Renal cortical epithelial cell (primary cell): ENCODE measurements around the gene SLC66A2. TPM values are rescaled to one million over a fixed set of nuclear protein-coding genes. Genes with fewer than 3 reads are reported as not detected.

Source experiments
- DNase-seq: peaks from one replicate; pipeline ENCODE4 v3.0.0-alpha.2; 2011; ENCODE audit warnings: low read depth
- total RNA-seq: library from RNA; depleted of rRNA; stranded (reverse); fragments of >200 nt; gene quantifications from 2 replicates; pipeline ENCODE4 v1.2.3, GENCODE V29; 2014

Gene SLC66A2
- total RNA-seq, 1 donor from 2014 or later, result 44.7 TPM

DNA sequence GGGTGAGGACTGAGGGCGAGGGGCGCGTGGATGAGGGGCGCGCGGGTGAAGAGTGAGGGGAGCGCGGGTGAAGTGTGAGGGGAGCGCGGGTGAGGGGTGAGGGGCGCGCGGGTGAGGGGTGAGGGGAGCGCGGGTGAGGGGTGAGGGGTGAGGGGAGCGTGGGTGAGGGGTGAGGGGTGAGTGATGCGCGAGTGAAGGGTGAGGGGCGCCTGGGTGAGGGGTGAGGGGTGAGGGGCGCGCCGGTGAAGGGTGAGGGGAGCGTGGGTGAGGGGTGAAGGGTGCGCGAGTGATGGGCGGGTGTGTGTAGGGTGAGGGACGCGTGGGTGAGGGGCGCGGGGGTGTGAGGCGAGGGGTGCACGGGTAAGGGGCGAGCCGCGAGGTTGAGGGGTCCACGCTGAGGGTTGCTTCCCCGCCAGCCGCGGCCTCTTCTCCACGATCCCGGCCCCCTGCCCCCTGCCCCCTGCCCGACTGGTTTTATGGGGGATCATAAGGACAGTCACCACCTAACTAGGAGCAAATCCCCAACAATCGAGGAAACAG, 1.1 kb upstream of the SLC66A2 start:
- DNase-seq, result no peak

GRCh38 chr18:79950515-79951341, 725 bp downstream of the SLC66A2 start:
- DNase-seq, result no peak

- DNase-seq, result no peak
These were observed 1.6 kb downstream of the SLC66A2 start for GRCh38 chr18:79949697-79950487.

DNA sequence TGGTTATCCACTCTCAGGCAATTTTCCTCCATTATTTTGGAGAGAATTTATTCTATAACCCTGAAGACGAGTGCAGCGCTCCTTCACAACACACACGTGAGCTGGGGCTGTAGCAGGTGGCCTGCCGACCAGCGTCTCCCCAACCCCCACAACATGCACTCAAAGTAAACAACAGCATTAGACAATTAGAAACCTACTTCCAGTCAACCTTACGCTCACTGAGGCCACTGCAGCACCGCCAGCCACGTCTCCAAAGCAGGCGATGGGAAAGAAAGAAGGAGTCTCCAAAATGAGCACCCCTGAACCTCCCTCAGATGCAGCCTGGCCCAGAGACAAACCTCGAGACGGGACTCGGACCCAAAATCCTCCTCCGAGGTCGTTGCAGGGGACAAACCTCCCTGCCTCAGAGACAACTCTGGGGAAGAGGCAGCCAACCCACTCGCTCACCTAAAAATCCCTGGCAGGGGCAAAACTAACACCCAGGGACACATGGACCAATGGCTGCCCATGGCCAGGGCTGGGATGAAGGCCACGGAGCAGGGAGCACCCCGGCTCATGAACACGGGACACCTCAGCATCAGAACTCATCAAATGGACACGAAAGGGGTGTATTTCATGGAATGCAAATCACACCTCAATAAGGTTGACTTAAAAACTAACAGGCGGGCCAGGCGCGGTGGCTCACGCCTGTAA, 2.6 kb downstream of the SLC66A2 start:
- DNase-seq, result no peak

DNA sequence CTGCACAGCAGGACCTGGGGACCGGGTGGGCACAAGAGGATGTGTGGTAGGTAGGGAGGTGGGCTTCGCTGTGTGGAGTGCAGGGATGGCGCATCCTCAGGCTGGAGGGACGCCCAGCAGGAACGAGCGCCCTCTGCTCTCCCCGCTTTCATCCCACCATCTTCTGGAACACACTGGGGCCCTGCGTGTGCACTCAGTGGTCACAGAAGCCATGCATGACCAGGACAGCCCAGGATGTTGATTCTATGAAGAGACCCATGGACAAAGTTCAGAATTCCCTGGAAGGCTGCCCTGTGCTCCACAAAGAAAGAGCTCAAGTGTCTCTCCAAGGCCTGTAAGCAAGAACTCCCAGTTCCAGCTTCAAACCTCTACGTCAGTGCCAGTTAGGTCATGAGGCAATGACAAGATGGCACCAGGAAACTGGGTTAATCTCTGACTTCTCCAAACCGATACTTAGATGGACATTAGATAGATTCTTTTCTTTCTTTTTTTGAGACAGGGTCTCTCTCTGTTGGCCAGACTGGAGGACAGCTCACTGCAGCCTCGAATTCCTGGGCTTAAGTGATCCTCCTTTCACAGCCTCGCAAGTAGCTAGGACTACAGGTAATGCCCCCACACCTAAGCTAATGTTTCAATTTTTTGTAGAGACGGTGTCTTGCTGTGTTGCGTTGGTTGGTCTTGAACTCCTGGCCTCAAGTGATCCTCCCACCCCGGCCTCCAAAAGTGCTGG, 3.4 kb downstream of the SLC66A2 start:
- peak; percentile 18 for DNase-seq

- no peak for DNase-seq
These were observed 4.2 kb downstream of the SLC66A2 start for GRCh38 chr18:79947054-79947755.

- DNase-seq, result no peak
These were observed 6.1 kb downstream of the SLC66A2 start for GRCh38 chr18:79945118-79946042.

- no peak for DNase-seq
These were observed 6.7 kb downstream of the SLC66A2 start for GRCh38 chr18:79944746-79945117.

DNA sequence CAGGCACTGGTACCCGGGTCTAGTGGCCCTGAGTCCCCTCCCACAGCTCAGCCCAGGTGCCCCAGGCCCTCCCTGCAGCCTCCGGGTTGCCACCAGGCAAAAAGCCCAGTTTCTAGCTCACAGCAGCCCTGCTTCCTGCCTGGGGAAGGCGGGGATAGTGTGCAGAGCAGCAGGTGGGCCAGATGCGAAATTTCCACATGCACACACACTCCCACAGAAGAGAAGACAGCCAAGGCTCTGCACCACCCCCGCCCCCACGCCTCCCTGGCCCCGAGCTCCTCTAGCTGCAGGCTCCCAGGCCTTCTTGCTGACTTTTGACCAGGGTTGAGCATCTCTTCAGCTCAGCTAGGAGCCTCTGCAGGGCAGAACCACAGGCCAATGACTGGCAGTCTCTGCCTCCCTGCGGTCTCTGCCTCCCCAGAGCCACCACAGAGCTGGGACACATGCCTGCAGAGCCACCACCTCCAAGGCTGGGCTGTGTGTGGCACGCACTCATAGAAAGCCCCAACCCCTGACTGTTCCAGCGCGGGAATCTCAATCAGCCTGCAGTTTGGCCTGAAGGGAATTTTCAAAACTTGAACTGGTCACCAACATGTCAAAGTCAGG, 7.2 kb downstream of the SLC66A2 start:
- no peak for DNase-seq

DNA sequence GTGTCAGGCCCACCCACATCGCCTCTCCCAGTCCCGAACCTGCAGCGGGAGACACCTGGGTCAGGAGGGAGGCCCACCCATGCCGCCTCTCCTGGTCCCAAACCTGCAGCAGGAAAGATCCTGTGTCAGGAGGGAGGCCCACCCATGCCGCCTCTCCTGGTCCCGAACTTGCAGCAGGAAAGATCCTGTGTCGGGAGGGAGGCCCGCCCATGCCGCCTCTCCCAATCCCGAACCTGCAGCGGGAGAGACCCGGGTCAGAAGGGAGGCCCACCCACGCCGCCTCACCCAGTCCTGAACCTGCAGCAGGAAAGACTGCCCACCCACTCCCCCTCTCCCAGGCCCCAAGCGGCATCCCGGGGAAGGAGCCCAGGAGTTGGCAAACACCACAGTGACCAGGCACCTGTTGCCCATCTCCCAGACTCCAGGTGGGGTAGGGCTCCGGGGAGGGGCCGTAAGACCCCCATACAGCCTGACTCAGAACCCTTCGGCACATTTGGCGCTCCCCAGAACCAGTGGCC, 7.8 kb downstream of the SLC66A2 start:
- DNase-seq, result no peak

GRCh38 chr18:79942786-79943607, 8.5 kb downstream of the SLC66A2 start:
- DNase-seq, result no peak

- no peak for DNase-seq
These were observed 9.2 kb downstream of the SLC66A2 start for GRCh38 chr18:79942211-79942610.

DNA sequence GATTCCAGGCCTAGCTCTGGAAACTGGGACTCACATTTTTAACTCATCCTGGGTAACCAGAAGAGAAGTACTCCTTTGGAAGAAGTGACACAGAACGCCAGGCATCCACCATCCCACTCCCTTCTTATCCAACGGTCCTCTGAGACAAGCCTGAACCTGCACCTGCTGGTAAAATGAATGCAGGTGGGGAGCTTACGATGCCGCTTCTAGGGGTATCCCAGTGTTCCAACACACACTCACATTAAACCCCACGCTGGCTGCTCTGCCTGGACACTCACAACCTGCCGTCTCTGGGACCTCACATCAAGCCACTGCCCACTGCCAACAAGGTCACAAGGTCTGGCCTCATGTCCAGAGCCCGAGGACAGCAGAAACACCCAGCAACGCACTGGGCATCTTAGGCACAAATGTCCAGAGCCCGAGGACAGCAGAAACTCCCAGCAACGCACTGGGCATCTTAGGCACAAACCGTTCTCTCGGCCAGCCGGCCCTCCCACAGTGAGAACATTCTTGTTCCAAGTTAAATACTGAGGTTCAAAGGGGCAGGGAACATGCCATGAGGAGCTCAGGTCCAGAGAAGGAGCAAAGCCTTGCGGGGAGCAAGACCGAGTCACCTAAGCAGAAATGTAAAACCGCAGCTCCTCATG, 9.9 kb downstream of the SLC66A2 start:
- no peak for DNase-seq

DNA sequence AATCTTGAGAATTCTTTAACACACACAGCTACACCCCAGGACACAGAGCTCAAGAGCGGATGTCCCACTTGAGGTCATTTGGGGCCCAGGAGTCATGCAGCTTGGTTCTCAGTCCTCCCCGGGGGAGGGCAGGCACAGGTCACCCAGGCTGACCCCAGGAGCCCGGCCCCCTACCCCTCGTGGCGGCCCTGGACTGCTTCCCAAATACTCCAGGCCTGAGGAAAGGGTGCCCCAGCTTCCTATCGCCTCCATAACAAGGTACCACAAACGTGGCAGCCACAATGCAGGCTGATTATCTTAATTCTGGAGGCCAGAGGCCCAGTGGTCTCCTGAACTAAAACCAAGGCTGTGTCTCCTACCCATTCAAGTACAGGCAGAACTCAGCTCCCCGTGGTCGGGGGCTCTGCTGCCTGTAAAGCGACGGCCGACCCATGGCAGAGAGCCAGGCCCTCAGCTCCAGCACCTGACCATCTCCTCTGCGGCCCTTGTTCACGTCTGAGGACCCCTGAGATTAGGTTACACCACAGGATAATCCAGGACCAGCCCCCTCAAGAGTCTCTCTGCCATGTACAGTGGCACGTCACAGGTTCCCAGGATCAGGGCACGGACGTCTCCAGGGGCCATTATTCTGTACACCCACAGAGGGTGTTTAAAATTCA, 10.5 kb downstream of the SLC66A2 start:
- no peak for DNase-seq

DNA sequence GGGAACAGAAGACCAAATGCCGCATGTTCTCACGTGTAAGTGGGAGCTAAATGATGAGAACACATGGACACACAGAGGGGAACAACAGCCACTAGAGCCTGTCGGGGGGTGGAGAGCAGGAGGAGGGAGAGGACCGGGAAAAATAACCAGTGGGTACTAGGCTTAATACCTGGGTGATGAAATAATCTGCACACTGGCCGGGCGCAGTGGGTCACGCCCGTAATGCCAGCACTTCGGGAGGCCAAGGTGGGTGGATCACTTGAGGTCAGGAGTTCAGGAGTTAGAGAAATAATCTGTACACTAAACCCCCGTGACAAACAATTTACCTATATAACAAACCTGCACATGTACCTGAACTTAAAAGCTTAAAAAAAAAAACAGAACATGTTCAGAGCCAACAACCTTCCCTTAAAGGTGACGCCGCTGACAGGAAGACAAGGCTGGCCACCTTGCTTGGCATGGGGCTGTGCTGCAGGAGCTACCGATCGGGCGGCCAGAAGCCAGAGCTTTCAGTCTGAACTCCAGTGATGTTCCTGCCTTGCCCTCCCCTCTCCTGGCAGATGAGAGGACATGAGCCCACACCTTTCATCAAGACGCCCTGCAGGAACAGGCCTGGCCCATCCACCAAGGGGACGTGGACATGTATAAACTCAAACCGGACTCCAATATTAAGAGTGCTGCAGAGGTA, 11.2 kb downstream of the SLC66A2 start:
- no peak for DNase-seq

DNA sequence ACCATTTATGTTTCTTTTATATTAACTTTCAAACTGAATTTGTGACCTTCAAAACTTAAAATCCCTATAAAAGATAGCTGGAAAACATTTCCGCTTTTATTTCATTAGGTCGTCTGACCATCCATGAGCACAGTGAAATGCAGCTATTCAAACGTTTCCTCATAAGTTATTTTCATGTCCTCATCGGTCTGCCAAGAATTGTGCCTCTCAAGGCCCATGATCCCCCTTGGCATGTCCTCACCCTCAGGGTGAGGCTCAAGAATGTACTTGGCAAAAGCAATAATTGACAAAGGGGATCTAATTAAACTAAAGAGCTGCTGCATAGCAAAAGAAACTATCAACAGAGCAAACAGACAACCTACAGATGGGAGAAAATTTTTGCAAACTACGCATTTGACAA, 12.4 kb downstream of the SLC66A2 start:
- no peak for DNase-seq

DNA sequence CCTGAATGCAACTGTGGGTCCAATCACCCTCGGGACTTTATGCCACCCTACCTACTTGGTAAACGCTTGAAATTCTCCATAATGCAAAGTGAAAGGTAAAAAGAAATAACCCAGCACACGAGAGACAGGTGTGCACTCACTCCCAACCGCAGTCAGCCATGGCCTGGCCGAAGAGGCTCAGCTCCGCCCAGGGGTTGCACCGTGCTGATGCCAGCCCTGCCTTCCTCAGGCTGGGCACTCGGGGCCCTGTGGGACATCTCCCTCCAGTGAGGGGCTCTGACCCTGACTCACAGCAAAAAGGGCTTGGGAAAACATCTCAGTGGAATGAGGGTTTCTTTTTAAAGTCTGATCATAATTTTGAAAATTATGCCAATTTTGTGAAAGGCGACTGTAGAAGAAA, 13.3 kb downstream of the SLC66A2 start:
- no peak for DNase-seq
